ENCODE results near the gene RDM1. TPM values are rescaled to one million over a fixed set of nuclear protein-coding genes. Genes with fewer than 3 reads are reported as not detected.

RDM1 gene
- total and polyA plus RNA-seq, 9 donors, result 0.39 to 1.4 (median 0.76) TPM

DNA sequence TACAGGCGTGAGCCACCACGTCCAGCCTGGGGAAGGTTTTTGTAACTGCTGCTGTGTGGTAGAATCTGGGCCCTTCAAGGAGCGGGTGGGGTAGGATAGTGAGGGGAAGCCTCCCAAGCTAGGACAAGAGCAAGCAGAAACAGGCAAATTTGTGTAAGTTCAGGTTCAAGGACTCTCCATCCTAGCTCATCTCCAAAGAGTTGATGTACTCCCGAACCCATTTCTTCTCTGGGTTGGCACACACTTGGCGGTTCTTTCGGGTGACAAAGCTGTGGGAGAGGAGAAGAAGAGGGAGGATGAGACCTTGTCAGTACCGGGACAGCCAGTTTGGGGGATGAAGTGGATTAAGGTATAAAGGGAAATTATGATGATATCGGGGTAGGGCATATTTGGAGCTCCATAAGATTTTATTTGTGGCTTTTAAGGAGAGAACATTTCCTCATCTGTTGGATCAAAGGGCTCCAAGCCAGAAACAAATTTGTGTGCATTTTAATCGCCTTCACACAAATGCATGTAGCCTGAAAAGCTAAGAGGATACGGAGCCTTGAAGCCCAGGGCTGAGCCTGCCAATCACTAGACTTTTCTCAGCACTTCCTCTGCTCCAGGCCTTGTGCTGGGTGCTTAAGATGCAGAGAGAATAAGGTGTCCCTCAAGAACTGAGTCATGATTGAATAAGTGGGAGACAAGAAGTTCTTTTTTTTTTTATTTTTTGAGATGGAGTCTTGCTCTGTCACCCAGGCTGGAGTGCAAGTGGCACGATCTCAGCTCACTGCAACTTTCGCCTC lies 58.2 kb downstream of the RDM1 start:
- 94% methylated on average over 9 of the region's 12 CpGs for WGBS (ENCODE audit: insufficient coverage)
- Histone ChIP-seq H3K4me1 (ENCODE audit: control insufficient read depth, insufficient read depth, low read length) (peaks cover 2% of the 10 kb centered on the region), H3K9me3 (replicated peaks; ENCODE audit: control insufficient read depth, low read depth, low read length) (no peaks in the 10 kb centered on the region), H3K27me3 (ENCODE audit: control insufficient read depth, insufficient read depth, low read length) (no peaks in the 10 kb centered on the region), H3K36me3 (ENCODE audit: control insufficient read depth, insufficient read depth, low read length) (no peaks in the 10 kb centered on the region), H3K4me3 (ENCODE audit: low read length) (no peak overlapping the region), H3K27ac (ENCODE audit: low read length) (no peak overlapping the region)
- DNase-seq, result no peak

DNA sequence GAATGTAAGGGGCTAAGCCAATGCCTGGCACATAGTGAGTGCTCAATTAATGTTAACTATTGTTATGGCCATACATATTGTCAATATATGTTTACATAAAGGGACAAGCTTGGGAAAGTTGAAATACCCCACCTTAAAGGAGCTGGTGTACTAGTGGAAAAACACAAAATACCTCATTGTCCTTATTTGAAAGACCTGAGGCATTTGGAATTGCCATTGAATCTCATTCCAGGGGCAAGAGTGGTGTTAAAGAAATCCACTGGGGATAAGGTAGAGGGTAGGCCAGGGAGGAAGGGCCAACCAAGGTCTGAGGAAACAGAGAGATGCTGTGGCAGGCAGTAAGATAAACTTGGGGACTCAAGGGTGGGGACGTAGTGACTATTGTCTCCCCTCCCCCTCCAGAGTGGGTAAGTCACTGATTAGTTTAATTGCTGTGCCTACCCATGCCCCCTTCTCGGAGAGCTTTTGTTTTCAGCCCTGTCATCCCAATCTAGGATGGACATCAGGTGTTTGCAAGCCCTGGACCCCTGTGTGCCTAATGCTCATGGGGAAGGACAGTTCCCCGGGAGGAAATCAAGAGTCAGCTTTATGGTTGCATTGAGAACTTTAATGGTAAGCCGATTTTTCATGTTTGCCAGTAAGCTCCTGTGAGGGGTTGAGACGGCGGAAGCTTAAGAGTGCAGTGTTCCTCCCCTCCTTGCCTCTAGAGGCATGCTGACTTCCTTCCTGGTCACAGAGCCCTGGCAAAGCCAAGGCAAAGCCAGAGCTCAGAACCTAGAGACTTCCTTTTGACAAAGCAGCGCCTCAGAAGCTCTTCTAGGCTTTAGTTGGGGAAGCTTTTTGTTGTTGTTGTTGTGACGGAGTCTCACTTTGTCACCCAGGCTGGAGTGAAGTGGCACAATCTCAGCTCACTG lies 59.4 kb downstream of the RDM1 start:
- H3K27ac ChIP-seq (ENCODE audit: low read length), result no peak overlapping the region
- no peak overlapping the region for H3K4me3 ChIP-seq (ENCODE audit: low read length)
- WGBS (ENCODE audit: insufficient coverage), result 39% methylated on average over 4 of the region's 8 CpGs
- H3K4me1 ChIP-seq (ENCODE audit: control insufficient read depth, insufficient read depth, low read length), result peaks cover under 1% of the 10 kb centered on the region
- peak; percentile 17 for DNase-seq
- no peaks in the 10 kb centered on the region for H3K9me3 ChIP-seq (replicated peaks; ENCODE audit: control insufficient read depth, low read depth, low read length)
- H3K27me3 ChIP-seq (ENCODE audit: control insufficient read depth, insufficient read depth, low read length), result no peaks in the 10 kb centered on the region
- no peaks in the 10 kb centered on the region for H3K36me3 ChIP-seq (ENCODE audit: control insufficient read depth, insufficient read depth, low read length)

DNA sequence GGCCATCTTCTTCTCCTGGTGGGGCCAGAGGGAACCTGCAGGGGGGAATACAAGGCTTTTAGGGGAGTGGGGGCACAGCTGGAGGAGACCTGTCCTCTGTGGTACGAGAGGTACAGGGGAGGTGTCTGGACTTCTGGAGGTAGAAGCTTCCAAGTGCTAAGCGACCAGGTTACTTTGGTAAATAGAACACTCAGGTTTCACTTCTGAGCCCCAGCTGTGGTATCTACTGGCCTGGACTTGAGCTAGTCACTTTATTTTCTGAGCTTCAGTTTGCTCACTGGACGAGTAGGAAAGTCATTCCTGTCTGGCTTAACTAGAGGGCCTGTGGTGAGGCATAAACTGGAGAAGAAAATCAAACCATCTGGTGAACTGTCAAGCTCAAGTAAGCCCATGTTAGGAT lies 61.8 kb downstream of the RDM1 start, which contains the start of gene HEATR9:
Gene HEATR9 (minus strand): TSS at position 155 of the 400 bp plus-strand sequence. CDS start 149 bp downstream, at position 6.
- H3K27me3 ChIP-seq (ENCODE audit: control insufficient read depth, insufficient read depth, low read length), result no peaks in the 10 kb centered on the region
- no peaks in the 10 kb centered on the region for H3K4me1 ChIP-seq (ENCODE audit: control insufficient read depth, insufficient read depth, low read length)
- no peak within 1 kb of the TSS for H3K27ac ChIP-seq (ENCODE audit: low read length)
- DNase-seq, result no peak
- H3K36me3 ChIP-seq (ENCODE audit: control insufficient read depth, insufficient read depth, low read length), result peaks cover 5% of the 10 kb centered on the region
- no peaks in the 10 kb centered on the region for H3K9me3 ChIP-seq (replicated peaks; ENCODE audit: control insufficient read depth, low read depth, low read length)
- H3K4me3 ChIP-seq (ENCODE audit: low read length), result no peak within 1 kb of the TSS
- WGBS (ENCODE audit: insufficient coverage), result 67% methylated on average over 3 of the region's 3 CpGs

Other genes starting within 250 kb of the RDM1 start
- 1.9 TPM for gene RASL10B, start 199.1 kb downstream of the RDM1 start, total RNA-seq
- gene RASL10B, start 199.1 kb downstream of the RDM1 start, polyA plus RNA-seq (ENCODE audit: insufficient read depth in 1 of 8, insufficient read length in 8 of 8, low replicate concordance in 1 of 8), result 1 to 10 TPM; 3.1 to 5.1 (median 4.2) TPM
- 0.04 TPM for gene GAS2L2, start 177.5 kb downstream of the RDM1 start, total RNA-seq
- gene GAS2L2, start 177.5 kb downstream of the RDM1 start, polyA plus RNA-seq (ENCODE audit: insufficient read depth in 1 of 8, insufficient read length in 8 of 8, low replicate concordance in 1 of 8), result not detected
- not detected for gene C17orf50, start 169.9 kb downstream of the RDM1 start, total RNA-seq
- gene C17orf50, start 169.9 kb downstream of the RDM1 start, polyA plus RNA-seq (ENCODE audit: insufficient read depth in 1 of 8, insufficient read length in 8 of 8, low replicate concordance in 1 of 8), result not detected
- gene MMP28, start 135.1 kb downstream of the RDM1 start, total RNA-seq, result 3.5 TPM
- gene MMP28, start 135.1 kb downstream of the RDM1 start, polyA plus RNA-seq (ENCODE audit: insufficient read depth in 1 of 8, insufficient read length in 8 of 8, low replicate concordance in 1 of 8), result 1 to 10 TPM; 1.9 to 4.3 (median 3.5) TPM
- gene TAF15, start 121.3 kb downstream of the RDM1 start, total RNA-seq, result 26.9 TPM
- gene TAF15, start 121.3 kb downstream of the RDM1 start, polyA plus RNA-seq (ENCODE audit: insufficient read depth in 1 of 8, insufficient read length in 8 of 8, low replicate concordance in 1 of 8), result 100 to 1,000 TPM; 118 to 162 (median 142) TPM
- gene HEATR9, start 61.9 kb downstream of the RDM1 start, total RNA-seq, result not detected
- gene HEATR9, start 61.9 kb downstream of the RDM1 start, polyA plus RNA-seq (ENCODE audit: insufficient read depth in 1 of 8, insufficient read length in 8 of 8, low replicate concordance in 1 of 8), result under 1 TPM in 3 of 8 donors, not detected in 5; 0.09 to 0.17 (median 0.10) TPM
- gene CCL5, start 50.4 kb downstream of the RDM1 start, total RNA-seq, result 0.75 TPM
- gene CCL5, start 50.4 kb downstream of the RDM1 start, polyA plus RNA-seq (ENCODE audit: insufficient read depth in 1 of 8, insufficient read length in 8 of 8, low replicate concordance in 1 of 8), result 1 to 10 TPM in 3 of 8 donors, under 1 TPM in 5; 0.60 to 1.7 (median 0.87) TPM
- gene LYZL6, start 12.9 kb upstream of the RDM1 start, total RNA-seq, result not detected
- not detected for gene LYZL6, start 12.9 kb upstream of the RDM1 start, polyA plus RNA-seq (ENCODE audit: insufficient read depth in 1 of 8, insufficient read length in 8 of 8, low replicate concordance in 1 of 8)
- gene CCL16, start 50.7 kb upstream of the RDM1 start, total RNA-seq, result 0.22 TPM
- under 1 TPM; 0.11 to 0.53 (median 0.18) TPM for gene CCL16, start 50.7 kb upstream of the RDM1 start, polyA plus RNA-seq (ENCODE audit: insufficient read depth in 1 of 8, insufficient read length in 8 of 8, low replicate concordance in 1 of 8)
- gene CCL14, start 56.0 kb upstream of the RDM1 start, total RNA-seq, result 15.2 TPM
- 10 to 100 TPM; 17.7 to 32.3 (median 25.3) TPM for gene CCL14, start 56.0 kb upstream of the RDM1 start, polyA plus RNA-seq (ENCODE audit: insufficient read depth in 1 of 8, insufficient read length in 8 of 8, low replicate concordance in 1 of 8)
- gene CCL15, start 70.8 kb upstream of the RDM1 start, total RNA-seq, result not detected
- gene CCL15, start 70.8 kb upstream of the RDM1 start, polyA plus RNA-seq (ENCODE audit: insufficient read depth in 1 of 8, insufficient read length in 8 of 8, low replicate concordance in 1 of 8), result under 1 TPM in 1 of 8 donors, not detected in 7; 0.63 TPM
- gene CCL23, start 87.2 kb upstream of the RDM1 start, total RNA-seq, result not detected
- gene CCL23, start 87.2 kb upstream of the RDM1 start, polyA plus RNA-seq (ENCODE audit: insufficient read depth in 1 of 8, insufficient read length in 8 of 8, low replicate concordance in 1 of 8), result under 1 TPM in 1 of 8 donors, not detected in 7; 1.00 TPM
- not detected for gene CCL18, start 133.5 kb upstream of the RDM1 start, total RNA-seq
- gene CCL18, start 133.5 kb upstream of the RDM1 start, polyA plus RNA-seq (ENCODE audit: insufficient read depth in 1 of 8, insufficient read length in 8 of 8, low replicate concordance in 1 of 8), result under 1 TPM in 3 of 8 donors, not detected in 5; 0.23 to 0.62 (median 0.23) TPM
- 7.7 TPM for gene CCL3, start 159.4 kb upstream of the RDM1 start, total RNA-seq
- 10 to 100 TPM in 1 of 8 donors, 1 to 10 TPM in 7; 2.4 to 11.8 (median 5.4) TPM for gene CCL3, start 159.4 kb upstream of the RDM1 start, polyA plus RNA-seq (ENCODE audit: insufficient read depth in 1 of 8, insufficient read length in 8 of 8, low replicate concordance in 1 of 8)
- 3.5 TPM for gene CCL4, start 173.1 kb upstream of the RDM1 start, total RNA-seq
- 1 to 10 TPM; 1.1 to 7.7 (median 2.2) TPM for gene CCL4, start 173.1 kb upstream of the RDM1 start, polyA plus RNA-seq (ENCODE audit: insufficient read depth in 1 of 8, insufficient read length in 8 of 8, low replicate concordance in 1 of 8)
- gene TBC1D3B, start 245.9 kb upstream of the RDM1 start, total RNA-seq, result 4.4 TPM
- 10 to 100 TPM in 3 of 8 donors, 1 to 10 TPM in 5; 3.9 to 16.7 (median 7.7) TPM for gene TBC1D3B, start 245.9 kb upstream of the RDM1 start, polyA plus RNA-seq (ENCODE audit: insufficient read depth in 1 of 8, insufficient read length in 8 of 8, low replicate concordance in 1 of 8)